Vagina (tissue), 2 donors: ENCODE data around the gene ZMYND12. TPM values are rescaled to one million over a fixed set of nuclear protein-coding genes. Genes with fewer than 3 reads are reported as not detected.

Source experiments
- DNase-seq, 2 donors: peaks; one replicate each; pipeline ENCODE4 v3.0.0-alpha.2; 2017; ENCODE audit errors: extremely low spot score in 2 of 2
- H3K27ac ChIP-seq: fragments of 200-600 bp; sonication (generic); one replicate; pipeline ENCODE4 v1.5.1; 2019
- H3K27me3 ChIP-seq: fragments of 200-600 bp; sonication (generic); one replicate; pipeline ENCODE4 v1.5.1; 2019
- H3K36me3 ChIP-seq, 2 donors: fragments of 200-600 bp; sonication (generic); one replicate each; pipeline ENCODE4 v1.5.1; 2017 to 2019
- H3K4me1 ChIP-seq: fragments of 200-600 bp; sonication (generic); one replicate; pipeline ENCODE4 v1.5.1; 2019
- H3K4me3 ChIP-seq, 2 donors: fragments of 200-600 bp; sonication (generic); 1 replicate in 1 of 2; 2 replicates in 1 of 2; pipeline ENCODE4 v1.5.1; 2016 to 2019
- H3K9me3 ChIP-seq: fragments of 200-600 bp; sonication (generic); one replicate; pipeline ENCODE4 v1.5.1; 2019
- POLR2A ChIP-seq, 2 donors: fragments of 450-650 bp; IDR thresholded peaks; one replicate each; pipeline ENCODE4 v1.6.1; 2017; ENCODE audit warnings: antibody characterized with exemption in 2 of 2, mild to moderate bottlenecking in 2 of 2, moderate library complexity in 2 of 2
- POLR2AphosphoS5 ChIP-seq, 2 donors: sonication (generic); formaldehyde crosslinking; IDR thresholded peaks; one replicate each; pipeline ENCODE4 v1.9.0; 2017; ENCODE audit warnings: antibody characterized with exemption in 2 of 2, mild to moderate bottlenecking in 2 of 2, low read depth in 1 of 2; ENCODE audit not compliant: insufficient read depth in 1 of 2
- intact Hi-C: fragments of 100-400 bp; cut with DNase I; formaldehyde crosslinking; loops from one replicate; pipeline ENCODE4 v1.15.1; 2023
- total RNA-seq: library from RNA; depleted of rRNA; stranded (reverse); fragments of >200 nt; gene quantifications from one replicate; pipeline ENCODE4 v1.2.3, GENCODE V29; 2016
- TF ChIP-seq, protein P1 (sequence below), 3 experiments: fragments of 450-650 bp in 2 of 3; fragments of 200-600 bp in 1 of 3; sonication (generic) in 1 of 3; IDR thresholded peaks; one replicate each; pipeline ENCODE4 v1.5.1; 2017 to 2019; ENCODE audit warnings: antibody characterized with exemption in 3 of 3, mild to moderate bottlenecking in 2 of 3, moderate library complexity in 2 of 3

ZMYND12 gene
- total RNA-seq, 1 donor from 2014 or later = not detected

- TF ChIP-seq, protein P1, sequence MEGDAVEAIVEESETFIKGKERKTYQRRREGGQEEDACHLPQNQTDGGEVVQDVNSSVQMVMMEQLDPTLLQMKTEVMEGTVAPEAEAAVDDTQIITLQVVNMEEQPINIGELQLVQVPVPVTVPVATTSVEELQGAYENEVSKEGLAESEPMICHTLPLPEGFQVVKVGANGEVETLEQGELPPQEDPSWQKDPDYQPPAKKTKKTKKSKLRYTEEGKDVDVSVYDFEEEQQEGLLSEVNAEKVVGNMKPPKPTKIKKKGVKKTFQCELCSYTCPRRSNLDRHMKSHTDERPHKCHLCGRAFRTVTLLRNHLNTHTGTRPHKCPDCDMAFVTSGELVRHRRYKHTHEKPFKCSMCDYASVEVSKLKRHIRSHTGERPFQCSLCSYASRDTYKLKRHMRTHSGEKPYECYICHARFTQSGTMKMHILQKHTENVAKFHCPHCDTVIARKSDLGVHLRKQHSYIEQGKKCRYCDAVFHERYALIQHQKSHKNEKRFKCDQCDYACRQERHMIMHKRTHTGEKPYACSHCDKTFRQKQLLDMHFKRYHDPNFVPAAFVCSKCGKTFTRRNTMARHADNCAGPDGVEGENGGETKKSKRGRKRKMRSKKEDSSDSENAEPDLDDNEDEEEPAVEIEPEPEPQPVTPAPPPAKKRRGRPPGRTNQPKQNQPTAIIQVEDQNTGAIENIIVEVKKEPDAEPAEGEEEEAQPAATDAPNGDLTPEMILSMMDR (IDR thresholded peaks at IDR 0.05) = no peak
- TF ChIP-seq POLR2AphosphoS5 (IDR thresholded peaks at IDR 0.05; ENCODE audit: insufficient read depth in 1 of 2, low read depth in 1 of 2) = no peak
- no peak for TF ChIP-seq POLR2A (IDR thresholded peaks at IDR 0.05)
- no peaks in the 10 kb centered on the region for H3K27me3 ChIP-seq
- intact Hi-C loops = no loop called here
- no peak for DNase-seq
- peaks cover 0 to 19% of the 10 kb centered on the region in 2 donors for H3K36me3 ChIP-seq
- H3K4me1 ChIP-seq = peaks cover 36% of the 10 kb centered on the region
- no peak overlapping the region for H3K4me3 ChIP-seq
- no peaks in the 10 kb centered on the region for H3K9me3 ChIP-seq
- no peak overlapping the region for H3K27ac ChIP-seq
Measured at GRCh38 chr1:42461196-42461595, 5.4 kb upstream of the ZMYND12 start.

DNA sequence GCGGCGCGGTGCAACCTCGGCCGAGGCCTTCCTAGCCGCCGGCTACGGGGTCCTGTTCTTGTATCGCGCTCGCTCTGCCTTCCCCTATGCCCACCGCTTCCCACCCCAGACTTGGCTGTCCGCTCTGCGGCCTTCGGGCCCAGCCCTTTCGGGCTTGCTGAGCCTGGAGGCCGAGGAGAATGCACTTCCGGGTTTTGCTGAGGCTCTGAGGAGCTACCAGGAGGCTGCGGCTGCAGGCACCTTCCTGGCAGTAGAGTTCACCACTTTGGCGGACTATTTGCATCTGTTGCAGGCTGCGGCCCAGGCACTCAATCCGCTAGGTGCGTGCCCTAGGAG lies 900 bp upstream of the ZMYND12 start:
- intact Hi-C loops = no loop called here
- no peak for TF ChIP-seq POLR2AphosphoS5 (IDR thresholded peaks at IDR 0.05; ENCODE audit: insufficient read depth in 1 of 2, low read depth in 1 of 2)
- TF ChIP-seq POLR2A (IDR thresholded peaks at IDR 0.05) = no peak

DNA sequence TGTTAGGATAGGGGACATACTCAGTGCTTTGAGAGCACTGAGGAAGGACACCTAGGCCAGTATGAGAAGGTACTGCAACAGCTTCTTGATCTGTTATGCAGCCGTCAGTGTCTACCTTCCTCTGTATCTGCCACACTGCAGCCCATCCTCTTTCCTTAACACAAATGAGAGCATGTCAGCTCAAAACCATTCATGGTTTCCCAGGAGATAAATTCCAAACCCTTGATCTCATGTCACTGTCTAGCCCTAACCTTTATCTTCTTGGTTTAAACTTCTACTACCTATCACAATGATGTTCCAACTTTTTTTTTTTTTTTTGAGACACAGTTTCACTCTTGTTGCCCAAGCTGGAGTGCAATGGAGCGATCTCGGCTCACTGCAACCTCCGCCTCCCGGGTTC lies 1.4 kb downstream of the ZMYND12 start:
- Histone ChIP-seq H3K9me3 (no peaks in the 10 kb centered on the region), H3K27me3 (no peaks in the 10 kb centered on the region), H3K4me1 (peaks cover 26% of the 10 kb centered on the region), H3K27ac (no peak overlapping the region), H3K4me3 (no peak overlapping the region), H3K36me3 (peaks cover 0 to 13% of the 10 kb centered on the region in 2 donors)
- intact Hi-C loops = no loop called here
- DNase-seq = no peak
- TF ChIP-seq POLR2AphosphoS5 (IDR thresholded peaks at IDR 0.05; ENCODE audit: insufficient read depth in 1 of 2, low read depth in 1 of 2) = no peak
- TF ChIP-seq, protein P1 (IDR thresholded peaks at IDR 0.05) = no peak
- no peak for TF ChIP-seq POLR2A (IDR thresholded peaks at IDR 0.05)

More for the DNA sequence above, 900 bp upstream of the ZMYND12 start:
- DNase-seq = no peak
- Histone ChIP-seq H3K4me3 (peak overlapping the region; percentile 75 to 77), H3K27me3 (no peaks in the 10 kb centered on the region), H3K36me3 (peaks cover 0 to 19% of the 10 kb centered on the region in 2 donors), H3K9me3 (no peaks in the 10 kb centered on the region), H3K27ac (peak overlapping the region; percentile 77), H3K4me1 (peaks cover 26% of the 10 kb centered on the region)

GRCh38 chr1:42453386-42453785 lies 2.4 kb downstream of the ZMYND12 start:
- intact Hi-C loops = no loop called here
- Histone ChIP-seq H3K4me1 (peaks cover 25% of the 10 kb centered on the region), H3K36me3 (peaks cover 0 to 3% of the 10 kb centered on the region in 2 donors), H3K27ac (no peak overlapping the region), H3K4me3 (no peak overlapping the region), H3K9me3 (no peaks in the 10 kb centered on the region), H3K27me3 (no peaks in the 10 kb centered on the region)
- no peak for DNase-seq
- TF ChIP-seq, protein P1 (IDR thresholded peaks at IDR 0.05) = no peak
- no peak for TF ChIP-seq POLR2AphosphoS5 (IDR thresholded peaks at IDR 0.05; ENCODE audit: insufficient read depth in 1 of 2, low read depth in 1 of 2)

DNA sequence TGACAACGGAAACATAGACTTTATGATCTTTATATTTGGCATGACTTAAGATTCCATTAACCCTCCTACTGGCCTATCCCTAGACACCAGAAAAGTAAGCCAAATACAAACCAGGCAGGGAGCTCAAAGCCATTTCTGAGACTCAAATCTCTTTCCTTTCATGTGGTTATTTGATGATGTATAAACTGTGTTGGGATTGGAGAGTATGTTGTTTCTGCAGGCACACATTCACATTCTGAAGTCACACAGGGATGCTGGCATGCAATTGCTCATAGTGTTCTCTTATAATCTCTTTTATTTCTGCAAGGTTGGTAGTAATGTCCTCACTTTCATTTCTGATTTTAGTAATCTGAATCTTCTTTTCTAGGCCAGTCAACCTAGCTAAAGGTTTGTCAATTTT lies 5.8 kb downstream of the ZMYND12 start:
- H3K9me3 ChIP-seq = no peaks in the 10 kb centered on the region
- no peak for DNase-seq
- intact Hi-C loops = no loop called here
- no peaks in the 10 kb centered on the region for H3K36me3 ChIP-seq
- H3K27ac ChIP-seq = no peak overlapping the region
- no peaks in the 10 kb centered on the region for H3K27me3 ChIP-seq
- TF ChIP-seq, protein P1 (IDR thresholded peaks at IDR 0.05) = no peak
- TF ChIP-seq POLR2AphosphoS5 (IDR thresholded peaks at IDR 0.05; ENCODE audit: insufficient read depth in 1 of 2, low read depth in 1 of 2) (no peak), POLR2A (IDR thresholded peaks at IDR 0.05) (no peak)
- no peak overlapping the region for H3K4me3 ChIP-seq
- peaks cover 2% of the 10 kb centered on the region for H3K4me1 ChIP-seq
